Parathyroid adenoma (tissue), 2 donors: ENCODE results near the gene CENPM.
"Not testable (repeated sequence)": the region's sequence is repeated elsewhere in the genome, so short reads cannot be mapped to it uniquely, and the experiment has no call there.

ENCODE experiments used
- H2AFZ ChIP-seq: fragments of 300-600 bp; sonication (generic); one replicate; pipeline ENCODE4 v1.7.0; 2017; ENCODE audit warnings: antibody characterized with exemption, mild to moderate bottlenecking
- H3K27ac ChIP-seq: fragments of 300-600 bp; sonication (generic); one replicate; pipeline ENCODE4 v1.7.0; 2017
- H3K27me3 ChIP-seq: fragments of 300-600 bp; sonication (generic); one replicate; pipeline ENCODE4 v1.7.0; 2017; ENCODE audit warnings: low read length; ENCODE audit not compliant: control insufficient read depth, insufficient read depth
- H3K36me3 ChIP-seq: fragments of 300-600 bp; sonication (generic); one replicate; pipeline ENCODE4 v1.7.0; 2017; ENCODE audit warnings: low read length; ENCODE audit not compliant: control insufficient read depth, insufficient read depth
- H3K4me1 ChIP-seq: fragments of 300-600 bp; sonication (generic); one replicate; pipeline ENCODE4 v1.7.0; 2017; ENCODE audit warnings: control low read depth
- H3K4me2 ChIP-seq: fragments of 300-600 bp; sonication (generic); one replicate; pipeline ENCODE4 v1.7.0; 2017; ENCODE audit warnings: low read length
- H3K4me3 ChIP-seq: fragments of 300-600 bp; sonication (generic); one replicate; pipeline ENCODE4 v1.7.0; 2017; ENCODE audit warnings: low read depth, low read length
- H3K79me2 ChIP-seq: fragments of 300-600 bp; sonication (generic); one replicate; pipeline ENCODE4 v1.7.0; 2017; ENCODE audit warnings: control low read depth
- H3K9ac ChIP-seq: fragments of 300-600 bp; sonication (generic); one replicate; pipeline ENCODE4 v1.7.0; 2017; ENCODE audit warnings: mild to moderate bottlenecking
- H3K9me3 ChIP-seq: fragments of 300-600 bp; sonication (generic); one replicate; pipeline ENCODE4 v1.7.0; 2017; ENCODE audit warnings: low read length; ENCODE audit not compliant: control insufficient read depth
- TF ChIP-seq, protein P1 (sequence below): fragments of 300-600 bp; sonication (generic); IDR thresholded peaks from one replicate; pipeline ENCODE4 v1.7.0; 2017; ENCODE audit warnings: antibody characterized with exemption, mild to moderate bottlenecking
- donor health status: primary hyperparathyroidism.

The CENPM gene

DNA sequence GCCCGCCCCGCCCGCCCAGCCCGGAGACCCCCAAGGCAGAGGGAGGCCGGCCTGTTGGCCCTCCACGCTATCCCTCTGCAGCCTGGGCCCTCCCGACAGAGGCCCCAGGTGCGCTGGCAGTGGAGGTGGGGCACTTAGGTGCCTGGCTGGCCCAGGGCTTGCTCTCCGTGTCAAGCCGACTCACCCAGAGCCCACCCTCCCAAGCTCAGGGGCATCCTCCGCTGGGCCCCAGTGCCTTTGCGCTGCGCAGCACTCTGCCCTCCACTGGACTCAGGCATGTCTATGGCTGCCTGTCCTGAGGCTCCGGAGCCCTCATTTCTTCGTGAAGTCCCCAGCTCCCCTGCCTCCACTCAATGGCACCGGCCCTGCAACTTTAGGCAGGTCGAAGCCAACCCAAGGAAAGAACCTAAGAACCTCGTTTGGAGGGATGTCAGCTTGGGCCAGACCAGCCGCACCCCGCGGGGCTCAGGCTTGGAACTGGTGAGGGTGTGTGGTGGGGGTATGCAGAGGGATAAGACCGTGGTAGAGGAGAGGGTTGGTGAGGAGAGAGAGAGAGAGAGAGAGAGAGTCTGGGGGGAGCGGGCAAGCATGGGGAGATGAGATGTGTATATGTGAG is 11.1 kb upstream of the CENPM start:
- no peak overlapping the region for H3K4me3 ChIP-seq
- H3K27ac ChIP-seq, result no peak overlapping the region
- H3K9me3 ChIP-seq, result no peaks in the 10 kb centered on the region
- H3K4me1 ChIP-seq, result peaks cover 3% of the 10 kb centered on the region
- H2AFZ ChIP-seq, result peak overlapping the region; percentile 60
- H3K36me3 ChIP-seq, result no peaks in the 10 kb centered on the region
- TF ChIP-seq, protein P1, sequence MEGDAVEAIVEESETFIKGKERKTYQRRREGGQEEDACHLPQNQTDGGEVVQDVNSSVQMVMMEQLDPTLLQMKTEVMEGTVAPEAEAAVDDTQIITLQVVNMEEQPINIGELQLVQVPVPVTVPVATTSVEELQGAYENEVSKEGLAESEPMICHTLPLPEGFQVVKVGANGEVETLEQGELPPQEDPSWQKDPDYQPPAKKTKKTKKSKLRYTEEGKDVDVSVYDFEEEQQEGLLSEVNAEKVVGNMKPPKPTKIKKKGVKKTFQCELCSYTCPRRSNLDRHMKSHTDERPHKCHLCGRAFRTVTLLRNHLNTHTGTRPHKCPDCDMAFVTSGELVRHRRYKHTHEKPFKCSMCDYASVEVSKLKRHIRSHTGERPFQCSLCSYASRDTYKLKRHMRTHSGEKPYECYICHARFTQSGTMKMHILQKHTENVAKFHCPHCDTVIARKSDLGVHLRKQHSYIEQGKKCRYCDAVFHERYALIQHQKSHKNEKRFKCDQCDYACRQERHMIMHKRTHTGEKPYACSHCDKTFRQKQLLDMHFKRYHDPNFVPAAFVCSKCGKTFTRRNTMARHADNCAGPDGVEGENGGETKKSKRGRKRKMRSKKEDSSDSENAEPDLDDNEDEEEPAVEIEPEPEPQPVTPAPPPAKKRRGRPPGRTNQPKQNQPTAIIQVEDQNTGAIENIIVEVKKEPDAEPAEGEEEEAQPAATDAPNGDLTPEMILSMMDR, result no peak
- H3K4me2 ChIP-seq, result no peak overlapping the region
- no peaks in the 10 kb centered on the region for H3K79me2 ChIP-seq
- no peak overlapping the region for H3K9ac ChIP-seq
- H3K27me3 ChIP-seq, result no peaks in the 10 kb centered on the region

DNA sequence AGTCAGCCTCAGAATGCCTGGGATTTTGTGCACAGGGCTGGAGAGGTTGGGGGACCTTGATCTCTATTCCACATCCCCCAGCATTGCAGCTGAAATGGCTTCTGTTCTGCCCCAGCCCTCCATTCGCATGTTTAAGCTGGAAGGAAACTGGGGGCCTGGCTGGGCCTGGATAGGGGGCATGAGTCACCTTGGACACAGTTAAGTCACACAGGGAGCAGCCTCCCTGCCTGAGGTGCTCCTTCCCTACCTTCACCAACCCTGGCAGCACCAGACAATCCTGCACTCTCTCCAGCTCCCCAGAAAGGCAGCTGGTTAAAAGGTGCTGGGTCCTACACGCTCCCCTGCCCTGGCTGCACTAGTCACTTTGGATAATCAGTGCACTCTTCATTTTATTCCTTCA is 5.8 kb upstream of the CENPM start:
- Histone ChIP-seq H2AFZ (no peak overlapping the region), H3K4me1 (no peaks in the 10 kb centered on the region), H3K27ac (no peak overlapping the region), H3K27me3 (no peaks in the 10 kb centered on the region), H3K79me2 (no peaks in the 10 kb centered on the region), H3K9me3 (no peaks in the 10 kb centered on the region), H3K4me2 (no peak overlapping the region), H3K36me3 (no peaks in the 10 kb centered on the region), H3K4me3 (no peak overlapping the region), H3K9ac (no peak overlapping the region)
- TF ChIP-seq, protein P1, result no peak

DNA sequence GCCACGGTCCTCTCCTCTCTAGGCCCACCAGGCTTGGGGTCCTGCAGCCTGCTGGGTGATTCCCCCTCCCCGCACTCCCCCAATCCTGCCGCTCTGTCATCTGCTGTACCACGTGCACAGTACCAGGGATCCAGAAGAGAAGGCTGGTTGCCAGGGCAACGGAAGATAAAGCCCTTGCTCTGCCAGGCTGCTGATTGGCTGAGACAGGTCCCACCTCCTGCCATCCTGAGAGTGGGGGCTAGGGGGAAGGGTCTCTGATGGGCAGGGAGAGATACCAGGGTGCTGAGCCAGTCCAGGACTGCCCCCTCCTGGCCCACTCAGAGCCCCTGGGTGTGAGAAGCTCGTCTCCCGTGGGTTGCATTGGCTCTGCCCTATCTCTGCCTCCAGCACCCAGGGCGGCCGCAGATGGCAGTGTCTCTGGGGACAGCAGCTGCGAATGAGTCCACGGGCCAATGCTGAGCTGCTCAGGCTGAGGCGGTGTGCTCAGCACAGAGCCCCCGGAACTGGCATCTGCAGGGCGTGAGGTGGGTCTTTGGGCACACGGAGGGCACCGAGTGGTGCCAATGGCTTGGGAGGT is 5.0 kb upstream of the CENPM start, which contains the start of gene SMIM45:
SMIM45 (plus strand) TSS at position 253 of the 577 bp plus-strand sequence.
- TF ChIP-seq, protein P1, result no peak
- Histone ChIP-seq H2AFZ (no peak within 1 kb of the TSS), H3K27me3 (no peaks in the 10 kb centered on the region), H3K27ac (no peak within 1 kb of the TSS), H3K36me3 (no peaks in the 10 kb centered on the region), H3K79me2 (no peaks in the 10 kb centered on the region), H3K4me2 (no peak within 1 kb of the TSS), H3K4me1 (no peaks in the 10 kb centered on the region), H3K9ac (no peak within 1 kb of the TSS), H3K4me3 (no peak within 1 kb of the TSS), H3K9me3 (no peaks in the 10 kb centered on the region)

DNA sequence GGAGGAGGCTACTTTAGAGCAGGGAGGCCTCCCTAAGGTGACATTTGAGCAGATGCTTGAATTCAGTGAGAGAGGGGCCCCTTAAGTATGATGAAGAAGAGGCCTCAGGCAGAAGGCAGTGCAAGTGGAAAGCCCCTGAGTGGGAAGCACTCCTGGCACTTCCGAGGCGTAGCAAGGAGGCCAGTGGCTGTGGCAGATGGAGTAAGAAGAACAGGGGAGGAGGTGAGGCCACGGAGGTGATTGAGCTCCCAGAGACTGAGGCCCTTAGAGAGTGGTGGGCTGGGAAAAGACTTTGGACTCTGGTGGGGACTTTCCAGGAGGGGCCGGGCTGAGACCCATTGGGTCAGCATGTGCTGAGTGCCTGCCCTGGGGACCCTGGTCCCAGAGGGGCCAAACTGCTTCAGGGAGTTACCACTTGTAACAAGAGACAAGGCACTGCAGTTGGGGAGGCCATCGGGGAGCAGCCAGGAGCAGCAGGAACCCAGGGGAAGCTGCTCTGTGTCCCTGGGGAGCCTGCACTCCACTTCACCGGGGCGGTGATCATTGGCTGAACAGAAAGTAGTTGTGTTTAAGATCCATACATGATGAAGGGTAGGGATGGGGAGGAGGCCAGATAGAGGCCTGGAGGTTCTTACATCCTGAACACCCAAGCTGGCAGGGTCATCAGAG is 2.5 kb upstream of the CENPM start:
- H3K4me1 ChIP-seq, result no peaks in the 10 kb centered on the region
- no peak overlapping the region for H3K27ac ChIP-seq
- no peaks in the 10 kb centered on the region for H3K36me3 ChIP-seq
- no peak overlapping the region for H3K9ac ChIP-seq
- H3K79me2 ChIP-seq, result no peaks in the 10 kb centered on the region
- H3K27me3 ChIP-seq, result no peaks in the 10 kb centered on the region
- no peak overlapping the region for H3K4me2 ChIP-seq
- H3K4me3 ChIP-seq, result no peak overlapping the region
- H3K9me3 ChIP-seq, result no peaks in the 10 kb centered on the region
- H2AFZ ChIP-seq, result no peak overlapping the region
- TF ChIP-seq, protein P1, result no peak

DNA sequence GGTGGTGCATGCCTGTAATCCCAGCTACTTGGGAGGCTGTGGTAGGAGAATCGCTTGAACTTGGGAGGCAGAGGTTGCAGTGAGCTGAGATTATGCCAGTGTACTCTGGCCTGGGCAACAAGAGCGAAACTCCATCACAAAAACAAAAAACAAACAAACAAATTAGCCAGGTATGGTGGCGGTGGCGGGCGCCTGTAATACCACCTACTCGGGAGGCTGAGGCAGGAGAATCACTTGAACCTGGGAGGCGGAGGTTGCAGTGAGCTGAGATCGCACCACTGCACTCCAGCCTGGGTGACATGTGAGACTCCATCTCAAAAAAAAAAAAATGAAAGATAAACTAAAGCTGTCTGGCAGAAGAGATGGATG is 2.0 kb upstream of the CENPM start:
- not testable (repeated sequence) for H3K79me2 ChIP-seq, H3K4me3 ChIP-seq, H3K27ac ChIP-seq, H3K9ac ChIP-seq, H3K27me3 ChIP-seq, H3K9me3 ChIP-seq, H3K36me3 ChIP-seq, H3K4me1 ChIP-seq, H2AFZ ChIP-seq, H3K4me2 ChIP-seq
